Thymus (tissue), 11 donors: Measurements from ENCODE around the gene AQP1. TPM values are rescaled to one million over a fixed set of nuclear protein-coding genes. Genes with fewer than 3 reads are reported as not detected.

Source experiments
- DNase-seq, 9 donors: peaks; one replicate each; pipeline ENCODE4 v3.0.0-alpha.2; 2013; ENCODE audit warnings: low spot score in 9 of 9, low read depth in 6 of 9, missing footprints in 1 of 9
- H3K27ac ChIP-seq, 2 donors: one replicate each; pipeline ENCODE4 v1.5.1; 2013; ENCODE audit warnings: control low read depth in 1 of 2, low read depth in 1 of 2, low read length in 1 of 2, mild to moderate bottlenecking in 1 of 2, moderate library complexity in 1 of 2
- H3K27me3 ChIP-seq, 2 donors: one replicate each; pipeline ENCODE4 v1.5.1; 2013; ENCODE audit warnings: low read length in 1 of 2; ENCODE audit not compliant: control insufficient read depth in 2 of 2, insufficient read depth in 1 of 2
- H3K36me3 ChIP-seq, 2 donors: one replicate each; pipeline ENCODE4 v1.5.1; 2013; ENCODE audit warnings: low read length in 1 of 2, mild to moderate bottlenecking in 1 of 2, moderate library complexity in 1 of 2; ENCODE audit not compliant: control insufficient read depth in 2 of 2, insufficient read depth in 2 of 2
- H3K4me1 ChIP-seq, 2 donors: one replicate each; pipeline ENCODE4 v1.5.1; 2013; ENCODE audit warnings: low read length in 2 of 2; ENCODE audit not compliant: control insufficient read depth in 2 of 2, insufficient read depth in 2 of 2
- H3K4me3 ChIP-seq, 2 donors: one replicate each; pipeline ENCODE4 v1.5.1; 2013; ENCODE audit warnings: low read length in 2 of 2, control low read depth in 1 of 2, mild to moderate bottlenecking in 1 of 2
- H3K9me3 ChIP-seq, 2 donors: one replicate each; pipeline ENCODE4 v1.5.1; 2013; ENCODE audit warnings: low read length in 1 of 2, mild to moderate bottlenecking in 1 of 2; ENCODE audit not compliant: control insufficient read depth in 2 of 2, insufficient read depth in 1 of 2
- WGBS: extraction: QIAGEN DNeasy Blood & Tissue Kit; methylation state at CpG from one replicate; pipeline ENCODE4 v1.1.7; 2013; 5-methylcytosine and 5-hydroxymethylcytosine counted together
- polyA plus RNA-seq: library from polyadenylated mRNA; stranded (reverse); fragments of 200-250 nt; gene quantifications from one replicate; pipeline ENCODE4 v1.2.3, GENCODE V29; 2013
- total RNA-seq: library from RNA; stranded (reverse); fragments of 120-200 nt; gene quantifications from one replicate; pipeline ENCODE4 v1.2.4, GENCODE V29; 2013
- donor health status: healthy.

Gene AQP1
- total and polyA plus RNA-seq, 2 donors = 18.4 to 42.2 TPM

GRCh38 chr7:30913821-30914515, 2.3 kb downstream of the AQP1 start:
- H3K9me3 ChIP-seq = no peaks in the 10 kb centered on the region
- no peaks in the 10 kb centered on the region for H3K36me3 ChIP-seq
- no peak overlapping the region for H3K27ac ChIP-seq
- H3K27me3 ChIP-seq = no peaks in the 10 kb centered on the region
- no peak overlapping the region for H3K4me3 ChIP-seq
- 95% methylated on average over 16 of the region's 16 CpGs for WGBS
- DNase-seq = no peak
- no peaks in the 10 kb centered on the region for H3K4me1 ChIP-seq

DNA sequence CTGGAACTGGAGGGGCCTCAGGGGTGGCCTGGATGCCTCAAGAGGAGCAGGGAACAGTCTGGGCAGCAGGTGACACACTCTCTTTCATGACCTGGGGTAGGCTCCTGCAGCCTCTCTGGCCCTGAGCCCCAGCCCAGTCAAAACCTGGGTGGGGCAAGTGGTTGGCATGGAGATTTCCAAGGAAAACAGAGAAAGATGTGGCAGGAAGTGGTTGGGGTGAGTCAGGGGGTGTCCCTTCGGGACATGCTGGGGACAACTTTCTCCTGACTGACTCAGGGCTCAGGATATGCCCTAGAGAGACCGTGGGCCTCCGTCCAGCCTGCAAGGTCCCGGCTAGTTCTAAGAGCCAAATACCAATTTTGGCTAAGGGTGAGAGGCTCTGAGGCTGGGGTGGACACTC, 2.9 kb downstream of the AQP1 start:
- no peaks in the 10 kb centered on the region for H3K4me1 ChIP-seq
- H3K27ac ChIP-seq = no peak overlapping the region
- H3K4me3 ChIP-seq = no peak overlapping the region
- no peaks in the 10 kb centered on the region for H3K36me3 ChIP-seq
- WGBS = 80% methylated on average over 4 of the region's 4 CpGs
- DNase-seq = no peak
- H3K9me3 ChIP-seq = no peaks in the 10 kb centered on the region
- H3K27me3 ChIP-seq = no peaks in the 10 kb centered on the region

- Histone ChIP-seq H3K36me3 (no peaks in the 10 kb centered on the region), H3K27ac (no peak overlapping the region), H3K9me3 (no peaks in the 10 kb centered on the region), H3K27me3 (no peaks in the 10 kb centered on the region), H3K4me1 (no peaks in the 10 kb centered on the region), H3K4me3 (no peak overlapping the region)
- no peak for DNase-seq
- 90% methylated on average over 11 of the region's 11 CpGs for WGBS
These were observed 3.5 kb downstream of the AQP1 start for GRCh38 chr7:30915005-30915601.

- Histone ChIP-seq H3K36me3 (no peaks in the 10 kb centered on the region), H3K4me1 (no peaks in the 10 kb centered on the region), H3K4me3 (no peak overlapping the region), H3K27me3 (no peaks in the 10 kb centered on the region), H3K27ac (no peak overlapping the region), H3K9me3 (no peaks in the 10 kb centered on the region)
- 92% methylated on average over 6 of the region's 6 CpGs for WGBS
- no peak for DNase-seq
These were observed 4.1 kb downstream of the AQP1 start for GRCh38 chr7:30915751-30916150.

- DNase-seq = no peak
- no peaks in the 10 kb centered on the region for H3K27me3 ChIP-seq
- H3K36me3 ChIP-seq = no peaks in the 10 kb centered on the region
- no peak overlapping the region for H3K27ac ChIP-seq
- no peaks in the 10 kb centered on the region for H3K4me1 ChIP-seq
- WGBS = 85% methylated on average over 3 of the region's 3 CpGs
- no peak overlapping the region for H3K4me3 ChIP-seq
- H3K9me3 ChIP-seq = no peaks in the 10 kb centered on the region
These were observed 4.6 kb downstream of the AQP1 start for GRCh38 chr7:30916255-30916654.

GRCh38 chr7:30916767-30917166, 5.1 kb downstream of the AQP1 start:
- H3K36me3 ChIP-seq = no peaks in the 10 kb centered on the region
- H3K4me1 ChIP-seq = no peaks in the 10 kb centered on the region
- H3K27me3 ChIP-seq = no peaks in the 10 kb centered on the region
- DNase-seq = no peak
- no peak overlapping the region for H3K27ac ChIP-seq
- H3K9me3 ChIP-seq = no peaks in the 10 kb centered on the region
- no peak overlapping the region for H3K4me3 ChIP-seq
- WGBS = 96% methylated on average over 7 of the region's 7 CpGs

- WGBS = 97% methylated on average over 4 of the region's 4 CpGs
- no peaks in the 10 kb centered on the region for H3K9me3 ChIP-seq
- H3K36me3 ChIP-seq = no peaks in the 10 kb centered on the region
- H3K27ac ChIP-seq = no peak overlapping the region
- DNase-seq = no peak
- H3K4me3 ChIP-seq = no peak overlapping the region
- no peaks in the 10 kb centered on the region for H3K27me3 ChIP-seq
- H3K4me1 ChIP-seq = no peaks in the 10 kb centered on the region
These were observed 5.7 kb downstream of the AQP1 start for GRCh38 chr7:30917216-30917893.

- Histone ChIP-seq H3K4me1 (no peaks in the 10 kb centered on the region), H3K4me3 (no peak overlapping the region), H3K36me3 (no peaks in the 10 kb centered on the region), H3K27ac (no peak overlapping the region), H3K9me3 (no peaks in the 10 kb centered on the region), H3K27me3 (no peaks in the 10 kb centered on the region)
- no peak for DNase-seq
- WGBS = 96% methylated on average over 4 of the region's 4 CpGs
These were observed 7.0 kb downstream of the AQP1 start for GRCh38 chr7:30918676-30919075.

DNA sequence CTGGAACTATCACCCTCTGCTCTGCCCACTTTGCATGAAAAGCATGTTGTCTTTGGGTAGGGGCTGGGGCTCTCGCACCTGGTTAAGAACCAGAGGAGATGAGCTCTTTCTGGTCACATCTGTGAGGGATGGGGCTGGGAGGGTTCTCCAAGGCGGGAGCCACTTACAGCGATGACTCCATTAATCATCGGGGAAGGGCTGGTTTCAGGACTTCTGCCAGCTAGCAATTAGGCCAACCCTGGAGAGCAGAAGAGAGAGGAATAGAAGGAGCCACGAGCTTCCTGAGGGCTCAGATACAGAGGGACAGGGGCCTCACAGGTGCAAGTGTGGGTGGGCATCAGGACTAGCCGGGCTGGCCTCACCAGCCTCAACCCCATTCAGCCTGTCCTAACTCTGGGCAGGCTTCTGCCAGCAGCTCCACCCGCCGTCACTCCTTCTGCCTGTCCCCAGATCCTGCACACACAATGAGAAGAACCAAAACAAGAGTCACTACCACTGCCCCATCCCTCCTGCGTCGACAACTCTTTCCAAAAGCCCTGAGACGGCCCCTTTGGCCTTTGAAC, 8.4 kb downstream of the AQP1 start:
- H3K36me3 ChIP-seq = no peaks in the 10 kb centered on the region
- no peak overlapping the region for H3K27ac ChIP-seq
- no peaks in the 10 kb centered on the region for H3K27me3 ChIP-seq
- 90% methylated on average over 11 of the region's 11 CpGs for WGBS
- H3K4me1 ChIP-seq = no peaks in the 10 kb centered on the region
- H3K9me3 ChIP-seq = no peaks in the 10 kb centered on the region
- DNase-seq = no peak
- no peak overlapping the region for H3K4me3 ChIP-seq
